PFSK-1 (cell line): Measurements from ENCODE around the gene PLA2G2A.

Experiments used
- POLR2AphosphoS5 ChIP-seq: IDR thresholded peaks from 2 replicates; pipeline ENCODE4 v1.6.1; 2012; ENCODE audit warnings: low read depth, mild to moderate bottlenecking, control low read depth, low read length, moderate library complexity
- SIN3A ChIP-seq: IDR thresholded peaks from 2 replicates; pipeline ENCODE4 v1.6.1; 2012; ENCODE audit warnings: mild to moderate bottlenecking, low read length, moderate library complexity, borderline replicate concordance; ENCODE audit not compliant: insufficient read depth
- TAF1 ChIP-seq: IDR thresholded peaks from 2 replicates; pipeline ENCODE4 v1.6.1; 2012; ENCODE audit warnings: low read length, control low read depth, borderline replicate concordance; ENCODE audit not compliant: insufficient read depth

DNA sequence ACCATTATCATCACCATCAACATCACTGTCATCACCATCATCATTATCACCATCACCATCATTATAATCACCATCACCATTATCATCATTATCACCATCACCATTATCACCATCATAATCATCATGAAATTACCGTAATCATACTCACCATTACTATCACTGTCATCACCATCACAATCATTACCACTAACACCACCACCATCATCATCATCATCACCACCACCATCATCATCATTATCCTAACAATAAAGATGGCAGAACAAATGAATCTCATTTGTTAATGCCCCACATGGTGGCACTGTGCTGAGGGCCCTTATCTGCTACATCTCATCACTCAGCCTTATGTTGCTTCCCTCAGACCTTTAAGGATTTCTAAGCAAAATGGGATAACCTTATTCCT is 46.6 kb downstream of the PLA2G2A start:
- no peak for TF ChIP-seq TAF1
- no peak for TF ChIP-seq POLR2AphosphoS5
- no peak for TF ChIP-seq SIN3A
